C4-2B (cell line): ENCODE results near the gene CELF3.

ENCODE experiments used
- ZFX ChIP-seq: fragments of 450-650 bp; IDR thresholded peaks from 2 replicates; pipeline ENCODE4 v1.6.1; 2017
- TF ChIP-seq, protein P1 (sequence below): fragments of 450-650 bp; conservative IDR thresholded peaks from 2 replicates; pipeline ENCODE4 v1.5.1; 2017; ENCODE audit warnings: mild to moderate bottlenecking

DNA sequence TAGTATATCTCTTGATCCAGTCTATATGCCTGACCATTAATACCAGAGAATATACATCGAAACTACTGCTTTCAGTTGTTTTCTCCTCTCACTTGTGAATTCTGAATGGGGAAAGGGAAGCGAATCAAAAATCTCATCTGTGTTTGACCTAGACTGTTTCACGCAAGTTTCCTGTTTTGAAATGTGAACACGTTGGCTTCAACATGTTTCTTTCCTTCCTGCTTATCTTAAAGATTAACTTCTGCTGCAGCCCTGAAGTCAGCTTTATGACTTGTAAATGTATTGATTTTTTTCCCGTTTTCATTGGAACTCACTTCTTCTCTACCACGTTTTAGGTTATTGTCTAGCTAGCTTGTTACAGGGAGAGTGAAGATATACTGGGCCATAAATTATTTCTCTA lies 54.9 kb downstream of the CELF3 start:
- TF ChIP-seq, protein P1, sequence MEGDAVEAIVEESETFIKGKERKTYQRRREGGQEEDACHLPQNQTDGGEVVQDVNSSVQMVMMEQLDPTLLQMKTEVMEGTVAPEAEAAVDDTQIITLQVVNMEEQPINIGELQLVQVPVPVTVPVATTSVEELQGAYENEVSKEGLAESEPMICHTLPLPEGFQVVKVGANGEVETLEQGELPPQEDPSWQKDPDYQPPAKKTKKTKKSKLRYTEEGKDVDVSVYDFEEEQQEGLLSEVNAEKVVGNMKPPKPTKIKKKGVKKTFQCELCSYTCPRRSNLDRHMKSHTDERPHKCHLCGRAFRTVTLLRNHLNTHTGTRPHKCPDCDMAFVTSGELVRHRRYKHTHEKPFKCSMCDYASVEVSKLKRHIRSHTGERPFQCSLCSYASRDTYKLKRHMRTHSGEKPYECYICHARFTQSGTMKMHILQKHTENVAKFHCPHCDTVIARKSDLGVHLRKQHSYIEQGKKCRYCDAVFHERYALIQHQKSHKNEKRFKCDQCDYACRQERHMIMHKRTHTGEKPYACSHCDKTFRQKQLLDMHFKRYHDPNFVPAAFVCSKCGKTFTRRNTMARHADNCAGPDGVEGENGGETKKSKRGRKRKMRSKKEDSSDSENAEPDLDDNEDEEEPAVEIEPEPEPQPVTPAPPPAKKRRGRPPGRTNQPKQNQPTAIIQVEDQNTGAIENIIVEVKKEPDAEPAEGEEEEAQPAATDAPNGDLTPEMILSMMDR, result no peak
- TF ChIP-seq ZFX, result no peak
